IPS-18a (cell line): ENCODE measurements around the gene GTF3C2.

ENCODE experiments used
- H3K27ac ChIP-seq: one replicate; pipeline ENCODE4 v1.5.1; 2013; ENCODE audit warnings: low read length
- H3K27me3 ChIP-seq: one replicate; pipeline ENCODE4 v1.6.1; 2013; ENCODE audit warnings: mild to moderate bottlenecking, low read length; ENCODE audit not compliant: control insufficient read depth, insufficient read depth
- H3K36me3 ChIP-seq: one replicate; pipeline ENCODE4 v1.6.1; 2013; ENCODE audit warnings: low read depth, low read length; ENCODE audit not compliant: control insufficient read depth
- H3K4me1 ChIP-seq: one replicate; pipeline ENCODE4 v1.6.1; 2013; ENCODE audit warnings: low read depth, low read length; ENCODE audit not compliant: control insufficient read depth
- H3K4me3 ChIP-seq: one replicate; pipeline ENCODE4 v1.5.1; 2013; ENCODE audit warnings: low read length
- H3K9ac ChIP-seq: one replicate; pipeline ENCODE4 v1.6.1; 2013; ENCODE audit warnings: mild to moderate bottlenecking, low read length, moderate library complexity
- H3K9me3 ChIP-seq: one replicate; pipeline ENCODE4 v1.6.1; 2013; ENCODE audit warnings: low read depth, low read length; ENCODE audit not compliant: control insufficient read depth

The GTF3C2 gene

DNA sequence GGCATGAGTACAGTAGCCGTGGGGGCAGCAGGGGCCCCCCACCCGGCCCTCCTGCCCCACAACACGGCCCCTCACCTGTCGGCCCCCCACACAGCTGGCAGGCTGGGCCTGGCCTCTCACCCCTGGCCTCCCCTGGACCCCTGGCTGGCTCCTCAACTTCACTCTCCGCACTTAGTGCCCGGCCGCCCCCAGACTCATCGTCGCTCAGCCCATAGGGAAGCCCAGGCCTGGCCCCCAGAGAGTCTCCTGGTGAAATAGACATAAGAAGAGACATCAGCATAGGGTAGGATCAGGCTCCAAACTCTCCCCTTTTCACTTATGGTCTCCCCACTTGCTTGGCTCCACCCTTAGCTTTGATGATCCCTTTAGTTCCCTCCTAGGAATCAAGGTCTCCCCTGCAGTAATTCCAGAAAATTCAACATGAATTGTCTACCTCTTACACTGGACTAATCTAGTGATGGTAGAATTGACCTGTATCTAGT is 22.3 kb upstream of the GTF3C2 start:
- no peak overlapping the region for H3K27ac ChIP-seq
- peak overlapping the region; percentile 80 for H3K9ac ChIP-seq

DNA sequence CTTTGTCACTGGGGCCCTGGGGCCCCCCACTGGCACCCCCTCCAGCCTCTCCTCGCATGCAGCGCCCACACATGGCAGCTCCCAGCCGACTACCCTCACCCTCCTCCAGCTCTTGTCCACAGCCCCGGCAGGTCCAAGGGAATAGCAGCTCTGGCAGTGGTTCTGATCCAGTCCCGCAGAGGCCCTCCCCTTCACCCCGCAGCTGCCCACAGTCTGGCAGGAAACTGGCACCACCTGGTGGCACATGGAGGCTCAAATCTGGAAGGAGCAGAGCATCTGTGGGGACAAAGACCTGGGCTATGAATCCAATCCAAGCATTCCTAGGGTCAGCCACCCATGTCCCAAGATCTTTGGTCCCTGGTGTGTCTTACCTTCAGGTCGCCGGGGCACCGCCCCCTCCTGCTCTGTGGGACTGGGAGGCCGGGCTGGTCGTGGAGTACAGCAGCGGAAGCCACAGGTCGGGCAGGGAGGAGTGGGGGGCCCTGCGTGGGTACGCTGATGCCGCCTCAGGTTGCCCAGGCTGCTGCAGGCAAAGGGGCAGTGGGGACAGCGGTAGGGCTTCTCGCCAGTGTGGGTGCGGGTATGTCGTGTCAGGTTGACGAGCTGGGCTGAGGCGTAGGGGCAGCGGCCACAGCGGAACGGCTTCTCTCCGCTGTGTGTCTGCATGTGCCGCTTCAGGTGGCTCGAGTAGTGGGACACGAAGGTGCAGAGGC is 21.7 kb upstream of the GTF3C2 start:
- Histone ChIP-seq H3K27me3 (no peaks in the 10 kb centered on the region), H3K9ac (no peak overlapping the region), H3K4me1 (peaks cover 8% of the 10 kb centered on the region), H3K36me3 (peaks cover 57% of the 10 kb centered on the region), H3K4me3 (no peak overlapping the region), H3K9me3 (no peaks in the 10 kb centered on the region), H3K27ac (no peak overlapping the region)

More for the DNA sequence above, 22.3 kb upstream of the GTF3C2 start:
- Histone ChIP-seq H3K36me3 (peaks cover 59% of the 10 kb centered on the region), H3K4me3 (peak overlapping the region; percentile 73), H3K4me1 (peaks cover 8% of the 10 kb centered on the region), H3K9me3 (no peaks in the 10 kb centered on the region), H3K27me3 (no peaks in the 10 kb centered on the region)

DNA sequence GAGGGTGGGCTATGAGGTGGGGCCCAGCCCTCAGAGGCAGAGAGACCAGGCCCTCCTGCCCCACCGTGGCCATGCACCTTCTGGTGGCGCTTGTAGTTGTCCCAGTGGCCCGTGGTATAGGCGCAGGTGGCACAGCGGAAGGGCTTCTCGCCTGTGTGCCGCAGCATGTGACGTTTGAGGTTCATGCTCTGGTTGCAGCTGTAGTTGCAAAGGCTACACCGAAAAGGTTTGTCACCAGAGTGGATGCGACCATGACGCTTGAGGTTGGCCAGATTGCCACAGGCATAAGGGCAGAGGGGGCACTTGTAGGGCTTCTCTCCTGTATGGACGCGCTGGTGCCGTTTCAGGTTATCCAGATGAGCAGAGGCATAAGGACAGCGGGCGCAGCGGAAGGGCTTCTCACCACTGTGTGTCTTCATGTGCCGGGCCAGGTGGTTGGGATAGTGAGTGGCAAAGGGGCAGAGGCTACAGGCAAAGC is 21.1 kb upstream of the GTF3C2 start:
- no peak overlapping the region for H3K27ac ChIP-seq

DNA sequence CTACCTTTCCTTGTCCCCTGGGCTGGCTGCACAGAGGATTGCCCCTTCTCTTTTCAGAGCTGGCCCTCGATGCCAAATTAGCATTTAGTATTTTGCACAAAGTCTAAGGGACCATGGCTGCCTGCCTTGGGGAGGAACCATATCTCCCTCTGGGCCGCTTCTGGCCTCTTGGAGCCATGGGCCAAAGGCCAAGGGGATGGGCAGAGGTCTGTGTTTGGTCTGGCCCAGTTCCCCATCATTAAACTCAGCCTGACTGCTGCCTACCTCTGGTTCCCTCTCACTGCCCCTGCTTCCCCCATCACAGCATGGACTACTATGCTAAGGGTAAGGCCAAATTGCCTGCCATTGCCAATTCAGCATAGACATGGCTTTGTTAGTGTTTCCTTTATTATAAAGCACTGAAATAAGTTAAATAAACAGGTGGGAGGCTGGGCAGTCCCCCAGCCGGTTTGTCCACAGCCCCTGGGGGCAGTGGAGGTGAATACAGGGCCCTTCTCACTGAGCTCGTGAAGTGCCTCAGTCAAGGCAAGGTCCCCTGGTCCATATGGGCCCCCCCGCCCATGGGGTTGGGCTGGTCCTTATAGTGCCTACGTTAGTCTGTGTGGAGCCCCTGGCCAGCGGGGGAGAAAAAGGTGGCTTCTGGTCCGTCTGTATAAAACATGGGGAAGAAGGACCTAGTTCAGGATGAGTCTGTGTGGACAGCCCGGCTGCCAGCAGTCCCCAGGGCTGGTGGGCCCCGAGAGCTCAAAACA is 20.5 kb upstream of the GTF3C2 start:
- Histone ChIP-seq H3K27ac (no peak overlapping the region), H3K36me3 (peaks cover 54% of the 10 kb centered on the region), H3K27me3 (no peaks in the 10 kb centered on the region), H3K9ac (no peak overlapping the region), H3K4me1 (peaks cover 8% of the 10 kb centered on the region), H3K4me3 (no peak overlapping the region), H3K9me3 (no peaks in the 10 kb centered on the region)

More for the DNA sequence above, 21.1 kb upstream of the GTF3C2 start:
- Histone ChIP-seq H3K9ac (no peak overlapping the region), H3K4me3 (no peak overlapping the region), H3K9me3 (no peaks in the 10 kb centered on the region), H3K27me3 (no peaks in the 10 kb centered on the region), H3K36me3 (peaks cover 58% of the 10 kb centered on the region), H3K4me1 (peaks cover 8% of the 10 kb centered on the region)

DNA sequence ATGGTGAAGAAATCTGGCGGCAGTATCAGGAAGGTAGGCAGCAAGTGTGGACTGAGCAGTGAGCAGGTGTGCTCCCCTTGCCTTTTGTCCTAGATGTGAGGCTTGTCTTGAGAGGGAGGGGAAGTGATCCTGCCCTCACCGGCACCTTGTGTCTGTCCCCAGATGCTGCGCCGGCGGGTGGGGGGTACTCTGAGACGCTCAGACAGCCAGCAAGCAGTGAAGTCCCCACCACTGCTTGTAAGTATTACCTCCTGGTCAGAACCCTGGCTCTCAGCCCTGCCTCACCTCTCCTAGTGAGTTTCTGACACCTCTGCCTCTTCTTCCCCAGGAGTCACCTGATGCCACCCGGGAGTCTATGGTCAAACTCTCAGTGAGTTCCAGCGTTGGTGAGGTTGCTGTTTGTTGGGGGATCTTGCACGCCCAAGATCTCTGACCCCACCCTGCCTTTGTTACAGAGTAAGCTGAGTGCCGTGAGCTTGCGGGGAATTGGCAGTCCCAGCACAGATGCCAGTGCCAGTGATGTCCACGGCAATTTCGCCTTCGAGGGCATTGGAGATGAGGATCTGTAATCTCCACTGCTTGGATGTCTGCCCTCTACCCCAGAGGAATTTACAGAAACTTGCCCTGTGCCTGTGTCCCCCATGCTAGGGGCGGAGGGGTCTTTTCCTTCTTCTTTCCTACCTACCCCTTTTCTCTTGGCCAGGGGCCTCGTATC is 19.7 kb upstream of the GTF3C2 start:
- Histone ChIP-seq H3K9me3 (no peaks in the 10 kb centered on the region), H3K4me1 (peaks cover 7% of the 10 kb centered on the region), H3K36me3 (peaks cover 46% of the 10 kb centered on the region)

DNA sequence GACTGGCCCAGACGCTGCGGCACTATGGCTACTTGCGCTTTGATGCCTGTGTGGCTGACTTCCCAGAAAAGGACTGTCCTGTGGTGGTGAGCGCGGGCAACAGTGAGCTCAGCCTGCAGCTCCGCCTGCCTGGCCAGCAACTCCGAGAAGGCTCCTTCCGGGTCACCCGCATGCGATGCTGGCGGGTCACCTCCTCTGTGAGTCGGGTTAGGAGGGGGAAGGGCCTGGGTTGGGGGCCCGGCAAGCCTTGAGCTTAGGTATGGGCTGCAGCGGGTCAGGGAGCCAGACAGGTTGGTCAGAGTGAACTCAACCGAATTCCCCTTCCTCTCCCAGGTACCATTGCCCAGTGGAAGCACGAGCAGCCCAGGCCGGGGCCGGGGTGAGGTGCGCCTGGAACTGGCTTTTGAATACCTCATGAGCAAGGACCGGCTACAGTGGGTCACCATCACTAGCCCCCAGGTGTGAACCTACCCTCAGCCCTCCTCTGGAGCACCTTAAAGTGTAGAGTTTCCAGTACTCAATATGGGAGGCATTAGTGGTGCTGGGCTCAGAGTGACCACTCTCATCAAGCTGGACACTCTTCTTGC is 19.0 kb upstream of the GTF3C2 start:
- Histone ChIP-seq H3K9me3 (no peaks in the 10 kb centered on the region), H3K4me3 (no peak overlapping the region), H3K4me1 (peaks cover 4% of the 10 kb centered on the region), H3K36me3 (peaks cover 44% of the 10 kb centered on the region), H3K27me3 (no peaks in the 10 kb centered on the region), H3K9ac (no peak overlapping the region), H3K27ac (no peak overlapping the region)

More for the DNA sequence above, 19.7 kb upstream of the GTF3C2 start:
- H3K4me3 ChIP-seq, result no peak overlapping the region
- H3K9ac ChIP-seq, result no peak overlapping the region
- H3K27ac ChIP-seq, result no peak overlapping the region
- H3K27me3 ChIP-seq, result no peaks in the 10 kb centered on the region

DNA sequence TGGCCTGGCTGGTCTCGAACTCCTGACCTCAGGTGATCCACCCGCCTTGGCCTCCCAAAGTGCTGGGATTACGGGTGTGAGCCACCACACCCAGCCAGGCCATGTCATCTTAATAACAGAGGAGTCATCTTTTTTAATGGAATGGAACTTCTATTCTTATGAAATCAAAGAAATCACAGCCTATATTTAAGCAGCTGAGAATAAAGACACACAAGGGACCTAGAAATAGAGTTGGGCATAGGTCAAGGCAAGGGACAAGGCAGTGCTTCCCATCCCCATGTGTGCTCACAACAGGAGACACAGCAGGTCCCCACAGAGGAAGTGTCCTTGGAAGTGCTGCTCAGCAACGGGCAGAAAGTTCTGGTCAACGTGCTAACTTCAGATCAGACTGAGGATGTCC is 17.0 kb upstream of the GTF3C2 start:
- Histone ChIP-seq H3K27ac (no peak overlapping the region), H3K4me3 (no peak overlapping the region), H3K36me3 (peaks cover 45% of the 10 kb centered on the region), H3K4me1 (peaks cover 11% of the 10 kb centered on the region), H3K27me3 (no peaks in the 10 kb centered on the region), H3K9ac (no peak overlapping the region), H3K9me3 (no peaks in the 10 kb centered on the region)

DNA sequence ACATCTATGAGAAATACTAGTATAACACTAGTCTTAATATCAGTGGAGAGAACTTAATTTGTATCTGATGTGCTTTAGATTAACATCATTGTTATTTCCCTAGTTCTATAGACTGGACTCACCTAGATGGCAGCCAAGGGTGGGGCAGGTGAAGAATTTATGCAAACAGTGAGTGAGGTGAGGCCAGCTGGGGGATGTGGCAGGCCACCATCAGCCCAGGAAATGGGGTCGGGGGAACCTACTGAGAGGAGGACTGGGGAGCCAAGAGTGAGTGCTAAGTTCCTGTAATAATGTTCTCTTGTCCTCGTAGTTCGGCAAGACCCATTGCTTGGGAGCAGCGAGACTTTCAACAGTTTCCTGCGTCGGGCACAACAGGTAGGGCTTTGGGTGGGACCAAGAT is 16.4 kb upstream of the GTF3C2 start:
- Histone ChIP-seq H3K9me3 (no peaks in the 10 kb centered on the region), H3K4me3 (no peak overlapping the region), H3K36me3 (peaks cover 51% of the 10 kb centered on the region), H3K9ac (no peak overlapping the region), H3K27ac (no peak overlapping the region), H3K4me1 (peaks cover 11% of the 10 kb centered on the region), H3K27me3 (no peaks in the 10 kb centered on the region)

DNA sequence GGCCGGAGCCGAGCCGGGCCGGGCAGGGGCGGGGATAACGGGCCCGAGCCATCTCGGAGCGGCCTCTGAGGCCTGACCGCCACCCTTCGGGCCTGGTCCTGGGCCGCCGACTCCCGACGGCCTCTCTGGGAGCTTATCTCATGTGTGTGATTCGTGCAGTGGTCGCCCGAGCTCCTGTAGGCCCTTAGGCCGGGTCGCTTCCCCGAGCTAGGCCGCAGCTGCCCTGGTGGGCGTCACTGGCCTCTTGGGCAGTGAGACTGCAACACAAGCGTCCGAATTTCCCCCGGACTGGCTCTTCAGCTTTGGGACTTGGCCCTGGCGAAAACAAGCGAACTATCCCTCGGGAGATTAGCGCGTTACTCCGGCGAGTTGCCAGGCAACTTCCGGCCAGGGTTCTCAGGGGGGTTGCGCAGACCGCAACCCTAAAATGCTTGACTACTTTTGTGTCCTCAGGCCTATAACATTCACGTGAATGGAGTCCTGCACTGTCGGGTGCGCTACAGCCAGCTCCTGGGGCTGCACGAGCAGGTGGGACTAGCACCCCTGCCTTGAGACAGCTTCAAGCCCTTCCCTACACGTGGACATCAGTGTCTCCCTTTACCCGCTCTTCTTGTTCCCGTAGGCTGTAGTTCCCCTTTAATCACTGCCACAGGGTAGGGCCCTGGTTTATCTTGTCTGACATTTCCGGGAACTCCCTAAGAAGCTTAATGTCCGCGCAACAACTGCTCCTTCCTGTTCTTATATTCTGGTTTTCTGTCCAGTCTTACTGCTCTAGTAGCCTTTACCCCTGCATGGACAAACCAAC is 14.5 kb upstream of the GTF3C2 start:
- Histone ChIP-seq H3K4me3 (peak overlapping the region; percentile 98), H3K27me3 (no peaks in the 10 kb centered on the region), H3K9ac (peak overlapping the region; percentile 88), H3K36me3 (peaks cover 49% of the 10 kb centered on the region), H3K4me1 (peaks cover 11% of the 10 kb centered on the region), H3K27ac (no peak overlapping the region), H3K9me3 (no peaks in the 10 kb centered on the region)

DNA sequence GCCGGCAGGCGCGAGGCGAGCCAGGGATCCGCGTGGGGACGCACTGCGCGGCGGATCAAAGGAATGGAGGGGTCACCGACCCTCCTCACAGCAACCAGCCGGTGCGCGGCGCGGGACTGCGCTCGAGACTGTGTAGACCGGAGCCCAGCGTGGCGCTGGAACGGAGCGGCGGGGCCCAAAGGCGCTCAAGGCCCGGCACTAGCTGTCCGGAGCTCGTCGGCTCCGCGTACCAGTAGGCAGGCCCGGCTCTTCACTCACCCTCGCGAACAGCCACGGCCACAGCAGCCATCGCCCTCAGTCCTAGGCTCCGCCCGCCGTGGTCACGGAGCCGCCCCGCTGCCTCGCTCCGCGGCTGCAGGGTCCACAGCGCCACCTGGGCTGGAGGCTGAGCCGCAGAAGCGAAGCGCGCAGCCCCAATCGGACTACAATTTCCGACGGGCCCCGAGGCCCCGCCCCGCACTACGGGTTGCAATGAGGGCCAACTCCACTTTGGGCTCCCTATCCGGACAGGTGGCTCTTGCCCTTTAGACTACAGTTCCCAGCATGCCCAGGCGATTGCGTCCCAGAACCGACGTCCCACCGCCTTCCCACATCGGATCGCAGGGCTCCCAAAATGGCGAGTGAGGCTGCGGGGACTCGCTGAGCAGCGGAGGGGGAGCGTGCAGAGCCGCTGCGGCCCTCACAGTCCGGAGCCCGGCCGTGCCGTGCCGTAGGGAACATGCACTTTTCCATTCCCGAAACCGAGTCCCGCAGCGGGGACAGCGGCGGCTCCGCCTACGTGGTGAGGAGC is 13.7 kb upstream of the GTF3C2 start, which contains the start of the genes EIF2B4 and SNX17:
EIF2B4 (minus strand) TSS at position 313 of the 790 bp plus-strand sequence; CDS start at position 289, 24 bp downstream.
SNX17 (plus strand) TSS at position 591 of the 790 bp plus-strand sequence; CDS start at position 719, 128 bp downstream.
- peak within 1 kb of the TSS; percentile 33 for H3K27ac ChIP-seq
- H3K36me3 ChIP-seq, result peaks cover 50% of the 10 kb centered on the region
- H3K4me1 ChIP-seq, result peaks cover 11% of the 10 kb centered on the region
- peak within 1 kb of the TSS; percentile 88 for H3K9ac ChIP-seq
- peak within 1 kb of the TSS; percentile 98 for H3K4me3 ChIP-seq
- H3K27me3 ChIP-seq, result no peaks in the 10 kb centered on the region
- no peaks in the 10 kb centered on the region for H3K9me3 ChIP-seq
